HEK293 (cell line): ENCODE data around the gene GAPVD1.

Source experiments
- CTCF ChIA-PET: fragments of 350-600 bp; formaldehyde crosslinking; extraction: SDS; loops from one replicate; lab custom pipeline; 2021; ENCODE audit warnings: antibody characterized with exemption; lab: Yijun Ruan, JAX
- POLR2A ChIA-PET: fragments of 300-600 bp; formaldehyde crosslinking; extraction: SDS; loops from one replicate; lab custom pipeline; 2020; ENCODE audit warnings: antibody characterized with exemption, inconsistent platforms; lab: Yijun Ruan, JAX
- H3K27ac ChIP-seq: fragments of 200-500 bp; sonication (Bioruptor generic); 2 replicates; pipeline ENCODE4 v1.5.1; 2014; ENCODE audit warnings: low read depth, low read length, control low read depth, inconsistent platforms; ENCODE audit errors: extremely low read depth
- H3K36me3 ChIP-seq, 2 experiments: fragments of 200-500 bp in 1 of 2; sonication (Bioruptor generic) in 1 of 2; 1 replicate in 1 of 2; 2 replicates in 1 of 2; pipeline ENCODE4 v1.5.1; 2014 to 2017; ENCODE audit warnings: inconsistent platforms in 2 of 2, low read length in 2 of 2; ENCODE audit not compliant: control insufficient read depth in 2 of 2, insufficient read depth in 1 of 2
- H3K4me1 ChIP-seq: fragments of 200-500 bp; sonication (Bioruptor generic); 2 replicates; pipeline ENCODE4 v1.5.1; 2014; ENCODE audit warnings: mild to moderate bottlenecking, low read length, inconsistent platforms; ENCODE audit not compliant: control insufficient read depth, insufficient read depth
- H3K4me3 ChIP-seq: 2 replicates; pipeline ENCODE4 v1.5.1; 2011; ENCODE audit warnings: low read depth, mild to moderate bottlenecking, control low read depth, low read length, moderate library complexity
- H3K9me3 ChIP-seq: fragments of 200-500 bp; sonication (Bioruptor generic); 2 replicates; pipeline ENCODE4 v1.5.1; 2014; ENCODE audit warnings: low read depth, low read length, inconsistent platforms; ENCODE audit not compliant: control insufficient read depth, insufficient read depth
- BCL11B ChIP-seq: fragments of 450-650 bp; formaldehyde crosslinking; IDR thresholded peaks from 2 replicates; pipeline ENCODE4 v1.5.1; 2016; ENCODE audit warnings: low read depth, missing biosample characterization, missing genetic modification characterization
- BCL6B ChIP-seq: fragments of 450-650 bp; formaldehyde crosslinking; IDR thresholded peaks from 2 replicates; pipeline ENCODE4 v1.5.1; 2017; ENCODE audit warnings: missing biosample characterization, missing genetic modification characterization
- FEZF1 ChIP-seq: fragments of 450-650 bp; formaldehyde crosslinking; IDR thresholded peaks from 2 replicates; pipeline ENCODE4 v1.5.1; 2016; ENCODE audit warnings: missing biosample characterization, missing genetic modification characterization
- REST ChIP-seq: fragments of 450-650 bp; formaldehyde crosslinking; IDR thresholded peaks from 2 replicates; pipeline ENCODE4 v1.5.1; 2016; ENCODE audit warnings: missing biosample characterization, missing genetic modification characterization
- TSHZ1 ChIP-seq: fragments of 450-650 bp; formaldehyde crosslinking; IDR thresholded peaks from 2 replicates; pipeline ENCODE4 v1.5.1; 2016; ENCODE audit warnings: missing biosample characterization, missing genetic modification characterization, borderline replicate concordance
- ZBTB8A ChIP-seq: fragments of 450-650 bp; formaldehyde crosslinking; IDR thresholded peaks from 2 replicates; pipeline ENCODE4 v1.5.1; 2016; ENCODE audit warnings: missing biosample characterization, missing genetic modification characterization
- ZNF112 ChIP-seq: fragments of 450-650 bp; formaldehyde crosslinking; IDR thresholded peaks from 2 replicates; pipeline ENCODE4 v1.5.0; 2017; ENCODE audit warnings: missing biosample characterization, missing genetic modification characterization
- ZNF133 ChIP-seq: fragments of 450-650 bp; formaldehyde crosslinking; IDR thresholded peaks from 2 replicates; pipeline ENCODE4 v1.5.1; 2016; ENCODE audit warnings: missing biosample characterization, missing genetic modification characterization
- ZNF248 ChIP-seq: fragments of 450-650 bp; formaldehyde crosslinking; IDR thresholded peaks from 2 replicates; pipeline ENCODE4 v1.5.1; 2017; ENCODE audit warnings: missing biosample characterization, missing genetic modification characterization
- ZNF292 ChIP-seq: fragments of 450-650 bp; formaldehyde crosslinking; IDR thresholded peaks from 2 replicates; pipeline ENCODE4 v1.5.1; 2016; ENCODE audit warnings: low read depth, missing biosample characterization, missing genetic modification characterization, borderline replicate concordance
- ZNF501 ChIP-seq: fragments of 450-650 bp; formaldehyde crosslinking; IDR thresholded peaks from 2 replicates; pipeline ENCODE4 v1.5.1; 2016; ENCODE audit warnings: missing biosample characterization, missing genetic modification characterization
- ZNF548 ChIP-seq: fragments of 450-650 bp; formaldehyde crosslinking; IDR thresholded peaks from 2 replicates; pipeline ENCODE4 v1.5.1; 2016; ENCODE audit warnings: missing biosample characterization, missing genetic modification characterization
- ZNF624 ChIP-seq: fragments of 450-650 bp; formaldehyde crosslinking; IDR thresholded peaks from 2 replicates; pipeline ENCODE4 v1.5.1; 2017; ENCODE audit warnings: missing biosample characterization, missing genetic modification characterization
- ZNF830 ChIP-seq: fragments of 450-650 bp; IDR thresholded peaks from 2 replicates; pipeline ENCODE4 v1.5.0; 2018; ENCODE audit warnings: missing biosample characterization, missing genetic modification characterization, low read depth, mild to moderate bottlenecking, moderate library complexity
- ZSCAN4 ChIP-seq: fragments of 450-650 bp; formaldehyde crosslinking; IDR thresholded peaks from 2 replicates; pipeline ENCODE4 v1.5.1; 2017; ENCODE audit warnings: missing biosample characterization, missing genetic modification characterization

Gene GAPVD1

GRCh38 chr9:125393426-125393825 is 131.8 kb downstream of the GAPVD1 start (continued):
- no peak for TF ChIP-seq ZSCAN4
- no peak for TF ChIP-seq ZNF501 (tag by site-specific recombination)
- no peak for TF ChIP-seq BCL11B
- no peak for TF ChIP-seq ZNF548 (tag by site-specific recombination)

- H3K36me3 ChIP-seq = no peaks in the 10 kb centered on the region
- CTCF ChIA-PET = no interaction called here
These were observed 135.2 kb downstream of the GAPVD1 start for GRCh38 chr9:125396799-125397198.

More at GRCh38 chr9:125396799-125397198, 135.2 kb downstream of the GAPVD1 start:
- Histone ChIP-seq H3K4me1 (no peaks in the 10 kb centered on the region), H3K9me3 (no peaks in the 10 kb centered on the region), H3K4me3 (no peak overlapping the region), H3K27ac (no peak overlapping the region)
- POLR2A ChIA-PET = no interaction called here
- TF ChIP-seq ZNF248 (tag by site-specific recombination) (no peak), ZNF624 (tag by site-specific recombination) (no peak), ZNF830 (tag by site-specific recombination) (no peak), ZNF292 (tag by site-specific recombination) (no peak), ZBTB8A (tag by site-specific recombination) (no peak), REST (tag by site-specific recombination) (no peak), ZNF133 (tag by site-specific recombination) (no peak), FEZF1 (tag by site-specific recombination) (no peak), TSHZ1 (no peak), BCL6B (tag by site-specific recombination) (no peak), ZNF112 (tag by site-specific recombination) (no peak)
